Activated naive CD4-positive, alpha-beta T cell treated with anti-CD3 and anti-CD28 coated beads, Interleukin-2, amount 50 U/mL, for 24 hours (primary cell): Measurements from ENCODE around the gene TAP1.
"Not testable (repeated sequence)": the region's sequence is repeated elsewhere in the genome, so short reads cannot be mapped to it uniquely, and the experiment has no call there.

Source experiments
- H3K27ac Mint-ChIP-seq: one replicate; pipeline ENCODE4 v1.8.0; 2021; ENCODE audit warnings: mild to moderate bottlenecking, mixed read lengths
- H3K27me3 Mint-ChIP-seq: one replicate; pipeline ENCODE4 v1.8.0; 2021; ENCODE audit warnings: mixed read lengths
- H3K36me3 Mint-ChIP-seq: one replicate; pipeline ENCODE4 v1.8.0; 2021; ENCODE audit warnings: mixed read lengths
- H3K4me1 Mint-ChIP-seq: one replicate; pipeline ENCODE4 v1.8.0; 2021; ENCODE audit warnings: mixed read lengths
- H3K4me3 Mint-ChIP-seq: one replicate; pipeline ENCODE4 v1.8.0; 2021; ENCODE audit warnings: mild to moderate bottlenecking, mixed read lengths
- H3K9me3 Mint-ChIP-seq: one replicate; pipeline ENCODE4 v1.8.0; 2021; ENCODE audit warnings: mixed read lengths

TAP1 gene

GRCh38 chr6:32805404-32805803, 48.1 kb downstream of the TAP1 start:
- H3K9me3 Mint-ChIP-seq, H3K36me3 Mint-ChIP-seq, H3K4me3 Mint-ChIP-seq, H3K4me1 Mint-ChIP-seq: not testable (repeated sequence)
- Mint-ChIP-seq H3K27me3 (peaks cover 18% of the 10 kb centered on the region), H3K27ac (peak overlapping the region; percentile 15)

- Mint-ChIP-seq H3K4me1 (peaks cover 6% of the 10 kb centered on the region), H3K27ac (no peak overlapping the region), H3K36me3 (peaks cover 3% of the 10 kb centered on the region), H3K27me3 (peaks cover 21% of the 10 kb centered on the region), H3K9me3 (no peaks in the 10 kb centered on the region), H3K4me3 (no peak overlapping the region)
Observed at GRCh38 chr6:32803416-32803815, 50.1 kb downstream of the TAP1 start.

GRCh38 chr6:32799740-32800139, 53.8 kb downstream of the TAP1 start:
- Mint-ChIP-seq H3K36me3 (peaks cover 3% of the 10 kb centered on the region), H3K27ac (no peak overlapping the region), H3K9me3 (no peaks in the 10 kb centered on the region), H3K27me3 (peaks cover 17% of the 10 kb centered on the region), H3K4me1 (peaks cover 15% of the 10 kb centered on the region), H3K4me3 (no peak overlapping the region)

GRCh38 chr6:32799168-32799567, 54.3 kb downstream of the TAP1 start:
- Mint-ChIP-seq H3K9me3 (no peaks in the 10 kb centered on the region), H3K27me3 (peaks cover 17% of the 10 kb centered on the region), H3K4me1 (peaks cover 20% of the 10 kb centered on the region), H3K4me3 (no peak overlapping the region), H3K36me3 (peaks cover 3% of the 10 kb centered on the region), H3K27ac (no peak overlapping the region)

- Mint-ChIP-seq H3K4me1 (peaks cover 27% of the 10 kb centered on the region), H3K36me3 (peaks cover 3% of the 10 kb centered on the region), H3K27me3 (peaks cover 9% of the 10 kb centered on the region), H3K27ac (no peak overlapping the region), H3K9me3 (no peaks in the 10 kb centered on the region), H3K4me3 (peak overlapping the region; percentile 70)
Observed at GRCh38 chr6:32796848-32797776, 56.4 kb downstream of the TAP1 start.
